Measurements from ENCODE around the gene DTWD2.

The DTWD2 gene

GRCh38 chr5:118987988-118988865, at the start of gene DTWD2:
Gene DTWD2 (minus strand): TSS chr5:118988547. CDS start chr5:118988511, 36 bp downstream.
- in situ Hi-C loops (cut with MboI; ENCODE audit: low sequenced_read_pairs) = no loop called here

- in situ Hi-C loops (cut with MboI; ENCODE audit: low sequenced_read_pairs) = no loop called here
Measured at GRCh38 chr5:119037496-119038215, 49.3 kb upstream of the DTWD2 start.

GRCh38 chr5:119036101-119036762, 47.9 kb upstream of the DTWD2 start:
- in situ Hi-C loops (cut with MboI; ENCODE audit: low sequenced_read_pairs) = no loop called here

- in situ Hi-C loops (cut with MboI; ENCODE audit: low sequenced_read_pairs) = no loop called here
Measured at GRCh38 chr5:119033135-119033534, 44.8 kb upstream of the DTWD2 start.

- in situ Hi-C loops (cut with MboI; ENCODE audit: low sequenced_read_pairs) = no loop called here
Measured at GRCh38 chr5:119032656-119033055, 44.3 kb upstream of the DTWD2 start.

GRCh38 chr5:119031905-119032304, 43.6 kb upstream of the DTWD2 start:
- in situ Hi-C loops (cut with MboI; ENCODE audit: low sequenced_read_pairs) = no loop called here

GRCh38 chr5:119031011-119031886, 42.9 kb upstream of the DTWD2 start:
- in situ Hi-C loops (cut with MboI; ENCODE audit: low sequenced_read_pairs) = no loop called here

GRCh38 chr5:119028575-119028974, 40.2 kb upstream of the DTWD2 start:
- in situ Hi-C loops (cut with MboI; ENCODE audit: low sequenced_read_pairs) = no loop called here

- in situ Hi-C loops (cut with MboI; ENCODE audit: low sequenced_read_pairs) = no loop called here
Measured at GRCh38 chr5:119022773-119023172, 34.4 kb upstream of the DTWD2 start.

GRCh38 chr5:119022017-119022745, 33.8 kb upstream of the DTWD2 start:
- in situ Hi-C loops (cut with MboI; ENCODE audit: low sequenced_read_pairs) = no loop called here

GRCh38 chr5:119021149-119021732, 32.9 kb upstream of the DTWD2 start:
- in situ Hi-C loops (cut with MboI; ENCODE audit: low sequenced_read_pairs) = no loop called here

GRCh38 chr5:119019949-119020348, 31.6 kb upstream of the DTWD2 start:
- in situ Hi-C loops (cut with MboI; ENCODE audit: low sequenced_read_pairs) = no loop called here

GRCh38 chr5:119019501-119019900, 31.2 kb upstream of the DTWD2 start:
- in situ Hi-C loops (cut with MboI; ENCODE audit: low sequenced_read_pairs) = no loop called here

GRCh38 chr5:119017994-119018393, 29.6 kb upstream of the DTWD2 start:
- in situ Hi-C loops (cut with MboI; ENCODE audit: low sequenced_read_pairs) = no loop called here

GRCh38 chr5:119016125-119016774, 27.9 kb upstream of the DTWD2 start:
- in situ Hi-C loops (cut with MboI; ENCODE audit: low sequenced_read_pairs) = no loop called here

- in situ Hi-C loops (cut with MboI; ENCODE audit: low sequenced_read_pairs) = no loop called here
Measured at GRCh38 chr5:119011186-119011585, 22.8 kb upstream of the DTWD2 start.

GRCh38 chr5:119010206-119010605, 21.9 kb upstream of the DTWD2 start:
- in situ Hi-C loops (cut with MboI; ENCODE audit: low sequenced_read_pairs) = no loop called here

GRCh38 chr5:119009131-119009530, 20.8 kb upstream of the DTWD2 start:
- in situ Hi-C loops (cut with MboI; ENCODE audit: low sequenced_read_pairs) = no loop called here

GRCh38 chr5:118999696-119000095, 11.3 kb upstream of the DTWD2 start:
- in situ Hi-C loops (cut with MboI; ENCODE audit: low sequenced_read_pairs) = no loop called here

Measured in hTERT RPE-1 (cell line).